ENCODE results near the gene CCL14.

DNA sequence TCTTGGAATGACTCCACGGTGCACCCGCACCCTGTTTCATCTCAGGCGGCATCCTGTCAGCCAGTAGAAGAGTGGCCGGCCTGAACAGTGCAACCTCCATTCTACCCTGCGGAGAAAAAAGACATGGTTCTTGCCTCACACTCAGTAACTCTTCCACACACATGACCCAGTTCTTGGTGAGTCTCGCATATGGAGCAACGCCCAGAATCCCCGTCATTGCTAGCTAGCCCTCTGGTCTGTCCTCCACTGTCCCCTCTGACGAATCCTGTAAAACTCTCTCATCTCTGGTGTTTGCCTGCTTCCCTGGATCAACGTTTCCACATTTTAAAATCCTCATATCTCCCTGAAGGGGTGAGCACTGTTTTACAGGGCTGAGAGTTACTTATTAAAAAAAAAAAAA, 51.8 kb downstream of the CCL14 start:
- TF ChIP-seq, protein P1, sequence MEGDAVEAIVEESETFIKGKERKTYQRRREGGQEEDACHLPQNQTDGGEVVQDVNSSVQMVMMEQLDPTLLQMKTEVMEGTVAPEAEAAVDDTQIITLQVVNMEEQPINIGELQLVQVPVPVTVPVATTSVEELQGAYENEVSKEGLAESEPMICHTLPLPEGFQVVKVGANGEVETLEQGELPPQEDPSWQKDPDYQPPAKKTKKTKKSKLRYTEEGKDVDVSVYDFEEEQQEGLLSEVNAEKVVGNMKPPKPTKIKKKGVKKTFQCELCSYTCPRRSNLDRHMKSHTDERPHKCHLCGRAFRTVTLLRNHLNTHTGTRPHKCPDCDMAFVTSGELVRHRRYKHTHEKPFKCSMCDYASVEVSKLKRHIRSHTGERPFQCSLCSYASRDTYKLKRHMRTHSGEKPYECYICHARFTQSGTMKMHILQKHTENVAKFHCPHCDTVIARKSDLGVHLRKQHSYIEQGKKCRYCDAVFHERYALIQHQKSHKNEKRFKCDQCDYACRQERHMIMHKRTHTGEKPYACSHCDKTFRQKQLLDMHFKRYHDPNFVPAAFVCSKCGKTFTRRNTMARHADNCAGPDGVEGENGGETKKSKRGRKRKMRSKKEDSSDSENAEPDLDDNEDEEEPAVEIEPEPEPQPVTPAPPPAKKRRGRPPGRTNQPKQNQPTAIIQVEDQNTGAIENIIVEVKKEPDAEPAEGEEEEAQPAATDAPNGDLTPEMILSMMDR (IDR thresholded peaks at IDR 0.05): no peak
- TF ChIP-seq POLR2A (IDR thresholded peaks at IDR 0.05): no peak

Data from thyroid gland (tissue), 4 donors.